GM21717 (cell line): ENCODE results near the gene FAM83E.

Experiments used
- ATAC-seq: cut with Tn5 transposase; IDR thresholded peaks from one replicate; pipeline ENCODE4 v1.9.1; 2021; ENCODE audit warnings: mild to moderate bottlenecking, moderate library complexity; ENCODE audit not compliant: unreplicated experiment

FAM83E gene

GRCh38 chr19:48613024-48613851, 1.6 kb downstream of the FAM83E start:
- ATAC-seq = no peak

- ATAC-seq = no peak
These were observed 3.0 kb downstream of the FAM83E start for GRCh38 chr19:48611872-48612271.

GRCh38 chr19:48609571-48610108, 5.2 kb downstream of the FAM83E start:
- ATAC-seq = no peak

GRCh38 chr19:48608798-48609263, 6.0 kb downstream of the FAM83E start:
- no peak for ATAC-seq

GRCh38 chr19:48607359-48607755, 7.5 kb downstream of the FAM83E start:
- no peak for ATAC-seq

- ATAC-seq = no peak
These were observed 8.2 kb downstream of the FAM83E start, which contains the start of gene SPACA4 for GRCh38 chr19:48606463-48607358. SPACA4 (plus strand) TSS chr19:48606742; CDS start chr19:48606979, 237 bp downstream.

GRCh38 chr19:48603850-48604249, 11.0 kb downstream of the FAM83E start:
- no peak for ATAC-seq

- ATAC-seq = no peak
These were observed 11.4 kb downstream of the FAM83E start for GRCh38 chr19:48603449-48603848.

- ATAC-seq = no peak
These were observed 11.9 kb downstream of the FAM83E start for GRCh38 chr19:48603001-48603400.

DNA sequence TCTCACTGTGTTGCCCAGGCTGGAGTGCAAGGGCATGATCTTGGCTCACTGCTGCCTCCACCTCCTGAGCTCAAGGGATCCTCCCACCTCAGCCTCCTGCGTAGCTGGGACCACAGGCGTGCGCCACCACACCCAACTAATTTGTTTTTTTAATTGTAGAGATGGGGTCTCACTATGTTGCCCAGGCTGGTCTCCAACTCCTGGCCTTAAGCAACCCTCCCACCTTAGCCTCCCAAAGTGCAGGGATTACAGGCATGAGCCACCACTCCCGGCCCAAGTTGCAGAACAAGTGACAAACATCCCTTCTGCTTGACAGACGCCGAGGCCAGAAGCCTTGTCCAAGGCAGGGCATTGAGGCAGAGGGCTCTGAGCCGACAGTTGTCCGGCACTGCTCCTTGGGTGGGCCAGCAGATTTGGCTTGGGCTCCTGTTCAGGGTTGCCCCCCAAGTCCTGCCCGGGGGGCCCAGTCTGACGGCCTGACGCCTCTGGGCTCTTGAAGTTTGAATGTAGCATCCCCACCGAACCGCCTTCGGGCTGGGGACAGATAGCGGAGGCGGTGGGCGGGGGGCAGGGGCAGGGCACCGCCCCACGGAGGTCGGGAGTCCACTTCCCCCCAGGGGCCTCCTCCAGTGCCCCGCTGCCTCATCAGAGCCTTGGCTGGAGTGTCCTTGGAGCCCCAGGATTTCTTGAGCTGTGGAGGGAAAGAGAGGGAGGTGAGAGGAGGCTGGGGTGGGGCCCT, 14.0 kb downstream of the FAM83E start:
- no peak for ATAC-seq

- ATAC-seq = no peak
These were observed 15.7 kb downstream of the FAM83E start for GRCh38 chr19:48598996-48599700.

DNA sequence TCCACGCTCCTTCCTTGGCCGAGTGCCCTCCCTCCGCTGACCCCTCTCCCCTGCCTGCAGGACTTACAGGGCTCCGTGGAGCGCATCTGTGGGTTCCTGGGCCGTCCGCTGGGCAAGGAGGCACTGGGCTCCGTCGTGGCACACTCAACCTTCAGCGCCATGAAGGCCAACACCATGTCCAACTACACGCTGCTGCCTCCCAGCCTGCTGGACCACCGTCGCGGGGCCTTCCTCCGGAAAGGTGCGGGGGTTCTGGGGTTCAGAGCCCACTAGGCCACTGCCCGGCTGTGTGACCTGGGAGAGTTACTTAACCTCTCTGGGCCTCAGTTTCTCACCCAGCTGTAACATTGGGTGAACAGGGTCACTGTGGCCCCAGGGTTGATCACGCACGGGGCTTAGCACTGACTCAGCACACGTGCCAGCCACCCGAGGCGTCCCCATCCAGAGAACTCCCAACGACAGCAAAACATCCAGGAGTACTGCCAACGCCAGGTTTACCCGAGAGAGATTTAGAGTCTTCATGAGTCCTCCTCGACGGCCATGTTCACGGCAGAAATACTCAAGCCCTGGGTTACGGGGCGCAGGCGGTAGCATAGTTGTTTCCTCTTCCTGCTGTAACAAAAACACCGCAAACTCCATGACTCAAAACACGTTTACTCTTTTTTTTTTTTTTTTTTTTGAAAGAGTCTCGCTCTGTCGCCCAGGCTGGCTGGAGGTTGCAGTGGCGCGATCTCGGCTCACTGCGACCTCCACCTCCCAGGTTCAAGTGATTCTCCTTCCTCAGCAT, 18.0 kb downstream of the FAM83E start:
- ATAC-seq = no peak

GRCh38 chr19:48596237-48596636, 18.6 kb downstream of the FAM83E start:
- ATAC-seq = no peak

GRCh38 chr19:48595833-48596232, 19.0 kb downstream of the FAM83E start:
- ATAC-seq = no peak

GRCh38 chr19:48595171-48595570, 19.7 kb downstream of the FAM83E start:
- ATAC-seq = no peak

DNA sequence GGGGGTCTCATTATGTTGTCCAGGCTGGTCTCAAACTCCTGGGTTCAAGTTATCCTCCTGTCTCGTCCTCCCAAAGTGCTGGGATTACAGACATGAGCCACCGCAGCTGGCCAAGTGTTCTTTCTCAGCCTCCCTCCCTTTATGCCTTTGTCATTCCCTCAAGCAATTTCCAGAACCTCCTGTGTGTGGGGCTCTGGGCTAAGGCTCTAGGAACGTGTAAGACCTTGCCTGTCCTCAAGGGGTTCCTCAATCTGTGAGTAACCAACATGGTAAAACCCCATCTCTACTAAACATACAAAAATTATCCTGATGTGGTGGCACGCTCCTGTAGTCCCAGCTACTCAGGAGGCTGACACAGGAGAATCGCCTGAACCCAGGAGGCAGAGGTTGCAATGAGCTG, 23.9 kb downstream of the FAM83E start:
- ATAC-seq = no peak

DNA sequence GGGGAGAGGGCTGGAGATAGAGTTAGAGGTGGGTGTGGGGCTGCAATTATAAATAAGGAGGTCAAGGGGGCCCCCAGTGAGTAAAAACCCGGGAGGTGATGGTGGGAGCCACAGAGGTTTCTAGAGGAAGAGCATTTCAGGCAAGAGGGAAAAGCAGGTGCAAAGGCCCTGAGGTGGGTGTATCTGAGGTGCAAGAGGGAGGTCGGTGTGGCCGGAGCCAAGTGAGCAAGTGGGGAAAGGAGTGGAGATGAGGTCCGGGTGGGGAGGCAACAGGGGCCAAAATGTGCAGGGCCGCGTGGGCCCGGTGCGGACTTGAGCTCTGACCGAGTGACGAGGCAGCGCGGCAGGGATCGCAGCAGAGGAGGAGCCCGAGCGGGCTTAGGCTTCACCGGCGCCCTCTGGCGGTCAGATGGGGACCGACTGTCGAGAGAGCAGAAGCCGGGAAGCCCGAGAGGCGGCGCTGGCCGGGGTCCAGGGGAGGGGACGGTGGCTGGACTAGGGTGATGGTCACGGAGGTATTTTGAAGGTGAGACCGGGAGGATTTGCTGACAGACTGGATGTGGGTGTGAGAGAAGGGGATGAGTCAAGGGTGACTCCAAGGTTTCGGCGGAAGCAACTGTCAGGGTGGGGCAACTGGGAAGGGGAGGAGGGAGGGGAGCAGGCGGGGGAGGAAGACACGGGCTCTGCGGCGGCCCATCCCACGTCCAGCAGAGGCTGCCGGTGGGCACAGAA, 26.0 kb downstream of the FAM83E start:
- no peak for ATAC-seq

DNA sequence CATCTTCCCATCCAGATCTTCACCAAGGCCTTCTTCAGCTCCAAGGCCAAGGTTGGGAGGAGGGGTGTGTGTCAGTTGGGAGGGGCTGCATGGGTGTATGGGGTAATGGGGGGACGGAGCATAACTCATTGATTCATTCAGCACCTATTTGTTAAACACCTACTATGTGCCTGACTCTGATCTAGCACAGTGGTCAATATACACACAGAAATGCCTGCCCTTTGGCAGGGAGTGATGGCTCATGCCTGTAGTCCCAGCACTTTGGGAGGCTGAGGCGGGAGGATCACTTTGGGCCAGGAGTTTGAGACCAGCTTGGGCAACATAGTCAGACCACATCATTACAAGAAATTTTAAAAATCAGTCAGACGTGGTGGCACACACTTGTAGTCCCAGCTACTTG, 27.5 kb downstream of the FAM83E start:
- no peak for ATAC-seq

DNA sequence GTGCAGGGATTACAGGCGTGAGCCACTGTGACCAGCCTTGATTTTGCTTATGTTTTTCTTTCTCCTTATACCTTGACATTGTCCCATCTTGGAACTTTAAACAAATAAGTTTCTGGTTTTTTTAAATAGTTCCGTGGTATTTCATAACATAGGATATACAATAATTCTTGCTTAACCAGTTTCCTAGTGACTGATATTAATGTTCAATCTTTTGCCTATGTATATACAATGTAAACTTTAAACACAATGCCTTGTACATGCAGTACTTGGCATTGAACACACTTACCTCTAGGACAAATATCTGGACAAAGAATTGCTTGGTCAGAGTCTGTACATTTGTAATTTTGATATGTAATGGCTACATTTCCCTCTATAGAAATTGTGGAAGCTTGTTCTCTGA, 32.7 kb downstream of the FAM83E start:
- no peak for ATAC-seq
